Head of caudate nucleus (tissue), 42 donors: ENCODE results near the gene FAM24A.
A peak's percentile ranks its signal among the peaks of the same experiment; 100 is the strongest.

Experiments
- DNase-seq, 42 donors: peaks; one replicate each; pipeline versions ENCODE4 v3.0.0 to v3.0.0-alpha.2; 2020 to 2021; ENCODE audit warnings: mixed read lengths in 7 of 42
- intact Hi-C: fragments of 100-400 bp; cut with DNase I; formaldehyde crosslinking; loops from one replicate; pipeline ENCODE4 v1.15.0; 2022

The FAM24A gene

DNA sequence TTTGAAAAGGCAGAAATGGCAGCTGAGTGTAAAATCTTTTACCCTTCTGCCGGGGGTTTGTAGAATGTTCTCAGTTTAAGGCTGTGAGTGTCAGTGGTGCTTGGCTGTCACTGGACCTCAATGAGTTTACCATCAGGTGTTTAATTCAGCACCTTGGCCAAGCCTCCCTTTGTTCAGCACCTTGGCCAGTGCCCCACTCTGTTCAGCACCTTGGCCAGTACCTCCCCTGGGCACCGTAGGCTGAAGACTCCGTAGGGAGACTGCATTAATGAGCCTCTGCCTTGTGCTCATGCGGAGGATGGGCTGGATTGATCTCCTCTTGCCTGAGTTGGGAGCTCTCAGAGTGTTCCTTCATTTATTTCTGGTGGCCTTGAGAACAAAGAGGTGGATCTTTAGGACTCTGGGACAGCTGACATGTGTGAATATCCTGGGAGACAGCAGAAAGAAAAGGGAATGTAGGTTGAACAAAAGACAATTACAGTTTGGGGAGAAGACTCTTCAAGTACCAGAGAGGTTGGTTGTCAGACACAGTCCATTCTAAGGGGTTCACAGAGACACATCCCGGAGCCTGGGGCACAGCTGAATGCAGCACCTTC, 1.6 kb downstream of the FAM24A start:
- intact Hi-C loops, result no loop called here
- DNase-seq, result peak in 17 of 42 donors; percentile 3 to 57 (median 23)

- intact Hi-C loops, result no loop called here
These were observed 5.3 kb downstream of the FAM24A start for GRCh38 chr10:122915700-122916099.

GRCh38 chr10:122930140-122930539, 19.7 kb downstream of the FAM24A start:
- intact Hi-C loops, result no loop called here
- DNase-seq, result no peak

More at GRCh38 chr10:122915700-122916099, 5.3 kb downstream of the FAM24A start:
- no peak for DNase-seq

GRCh38 chr10:122931088-122931906, 20.9 kb downstream of the FAM24A start:
- no peak for DNase-seq

GRCh38 chr10:122939133-122939855, 28.9 kb downstream of the FAM24A start:
- intact Hi-C loops, result no loop called here
- DNase-seq, result no peak

More at GRCh38 chr10:122931088-122931906, 20.9 kb downstream of the FAM24A start:
- intact Hi-C loops, result no loop called here

- intact Hi-C loops, result no loop called here
These were observed 29.6 kb downstream of the FAM24A start for GRCh38 chr10:122939856-122940543.

GRCh38 chr10:122949296-122949695, 38.9 kb downstream of the FAM24A start:
- no peak for DNase-seq
- intact Hi-C loops, result no loop called here

More at GRCh38 chr10:122939856-122940543, 29.6 kb downstream of the FAM24A start:
- no peak for DNase-seq

GRCh38 chr10:122953902-122954730, 43.7 kb downstream of the FAM24A start, which contains the start of gene C10orf88:
TSS of gene C10orf88 (minus strand) at chr10:122954227. CDS start at chr10:122954178, 49 bp downstream.
- peak; percentile 94 to 99 (median 97) for DNase-seq
- intact Hi-C loops, result loop anchor here (1.0 kb wide), 1 partner anchor 26 kb away; the partner anchor contains the start of gene PSTK

DNA sequence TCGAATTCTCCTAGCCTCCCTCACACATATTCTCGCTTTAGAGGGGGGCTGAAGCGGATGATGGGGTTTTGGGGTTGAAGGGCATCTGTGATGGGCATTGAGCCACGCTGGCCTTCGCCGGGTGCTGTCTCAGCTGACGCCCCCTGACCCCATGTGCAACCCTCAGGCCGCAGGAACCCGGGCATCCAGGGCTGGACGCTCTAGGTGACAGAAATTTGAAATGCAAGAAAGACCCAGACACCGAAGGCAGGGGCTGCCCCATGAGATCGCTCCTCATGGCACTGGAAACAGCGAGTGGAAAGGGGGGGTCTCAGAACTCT, 44.3 kb downstream of the FAM24A start:
- intact Hi-C loops, result loop anchor here (1.0 kb wide), 1 partner anchor 26 kb away; the partner anchor contains the start of gene PSTK
- peak in 10 of 42 donors; percentile 8 to 46 (median 18) for DNase-seq

DNA sequence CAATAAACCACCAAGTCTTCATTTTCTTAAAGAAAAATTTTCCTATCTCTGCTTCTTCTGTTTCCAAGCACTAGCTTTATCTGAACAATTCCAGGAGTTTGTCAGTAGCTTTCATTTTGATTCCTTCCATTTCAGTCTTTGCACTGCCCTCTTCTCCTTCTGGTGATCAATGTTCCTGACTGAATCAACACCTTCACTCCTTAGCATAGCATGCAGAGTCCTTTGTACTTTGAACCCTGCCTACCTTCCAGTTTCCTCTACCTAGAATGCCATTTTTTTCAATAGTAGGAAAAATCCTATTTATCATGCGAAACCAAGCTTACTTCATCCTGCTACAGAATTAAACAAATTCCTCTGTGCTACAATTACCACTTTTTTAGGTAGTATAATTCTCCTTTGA, 45.5 kb downstream of the FAM24A start:
- no peak for DNase-seq
- intact Hi-C loops, result no loop called here

DNA sequence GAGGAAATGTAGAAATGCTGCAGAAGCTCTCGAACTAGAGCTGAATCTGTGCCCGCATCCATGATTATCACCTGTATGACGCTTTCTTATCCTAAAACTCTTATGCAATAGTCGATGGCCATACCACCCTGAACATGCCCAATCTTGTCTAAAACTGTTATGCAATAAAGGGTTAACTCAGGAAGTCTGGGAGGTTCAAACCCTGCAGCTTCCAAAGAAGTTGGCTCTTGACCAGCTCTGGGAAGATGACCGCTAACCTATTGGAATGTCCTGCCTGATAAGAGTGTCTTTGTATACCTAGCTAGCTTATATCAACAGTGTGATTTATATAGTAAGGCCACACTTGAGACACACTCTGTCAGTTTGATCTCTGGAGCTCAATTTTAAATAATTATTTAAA, 47.1 kb downstream of the FAM24A start:
- no peak for DNase-seq
- intact Hi-C loops, result no loop called here

DNA sequence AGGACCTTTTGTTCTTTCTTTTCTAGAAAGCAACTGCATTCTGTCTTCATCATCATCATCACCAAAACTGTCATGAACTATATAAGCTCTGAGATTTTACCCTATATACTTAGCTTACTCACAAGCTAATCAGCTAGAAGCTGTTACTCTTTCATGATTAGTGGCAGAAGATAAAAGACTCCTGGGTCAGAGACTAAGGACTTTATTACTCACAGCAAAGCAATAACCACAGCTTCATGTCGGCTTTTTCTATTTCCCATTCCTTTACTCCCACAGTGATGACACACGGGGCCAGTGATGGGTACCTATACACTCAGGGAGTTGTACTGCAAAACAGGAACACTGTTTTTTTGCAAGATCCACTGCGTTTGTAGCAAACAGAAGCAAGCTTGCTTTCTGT, 52.0 kb downstream of the FAM24A start:
- intact Hi-C loops, result no loop called here
- no peak for DNase-seq
